ENCODE data around the gene AMOTL1.

Gene AMOTL1

GRCh38 chr11:94861306-94861845 is 93.2 kb downstream of the AMOTL1 start:
- DNase-seq = no peak
- in situ Hi-C loops (cut with HindIII; ENCODE audit: low pct_ligation_motif_present, low pct_unique_long_range_greater_than_20kb, low sequenced_read_pairs) = no loop called here

DNA sequence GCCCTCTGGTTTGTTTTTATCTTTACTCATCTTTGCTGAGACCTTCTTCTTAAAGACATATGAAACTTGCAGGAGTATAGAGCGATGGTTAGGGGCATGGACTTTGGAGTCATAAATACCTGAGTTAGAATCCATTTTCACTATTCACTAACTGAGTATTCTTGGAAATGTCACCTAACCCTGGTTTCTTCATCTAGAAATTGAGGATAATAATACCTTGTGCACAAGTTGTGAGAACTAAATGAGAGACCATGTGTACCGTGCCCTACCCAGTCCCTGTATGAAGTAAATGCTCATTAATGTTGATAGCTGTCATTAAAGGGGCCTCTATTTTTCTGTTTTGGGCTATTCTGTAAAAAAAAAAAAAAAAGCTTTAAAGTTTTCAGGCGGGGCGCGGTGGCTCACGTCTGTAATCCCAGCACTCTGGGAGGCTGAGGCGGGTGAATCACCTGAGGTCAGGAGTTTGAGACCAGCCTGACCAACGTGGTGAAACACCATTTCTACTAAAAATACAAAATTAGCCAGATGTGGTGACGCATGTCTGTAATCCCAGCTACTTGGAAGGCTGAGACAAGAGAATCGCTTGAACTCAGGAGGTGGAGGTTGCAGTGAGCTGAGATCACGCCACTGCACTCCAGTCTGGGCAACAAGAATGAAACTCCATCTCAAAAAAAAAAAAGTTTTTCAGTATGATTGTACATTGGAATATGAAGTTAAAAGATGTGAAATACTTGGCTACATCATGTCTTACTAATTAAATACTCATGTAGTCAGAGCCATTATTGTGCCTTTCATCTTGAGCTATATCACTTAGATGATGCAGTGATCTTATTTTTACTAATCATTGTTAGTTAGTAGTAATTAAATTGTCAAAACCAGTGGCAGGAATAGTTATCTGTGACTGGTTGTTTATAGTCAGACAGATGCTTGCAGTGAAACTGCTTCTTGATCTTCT is 95.0 kb downstream of the AMOTL1 start:
- DNase-seq = no peak
- in situ Hi-C loops (cut with HindIII; ENCODE audit: low pct_ligation_motif_present, low pct_unique_long_range_greater_than_20kb, low sequenced_read_pairs) = no loop called here

DNA sequence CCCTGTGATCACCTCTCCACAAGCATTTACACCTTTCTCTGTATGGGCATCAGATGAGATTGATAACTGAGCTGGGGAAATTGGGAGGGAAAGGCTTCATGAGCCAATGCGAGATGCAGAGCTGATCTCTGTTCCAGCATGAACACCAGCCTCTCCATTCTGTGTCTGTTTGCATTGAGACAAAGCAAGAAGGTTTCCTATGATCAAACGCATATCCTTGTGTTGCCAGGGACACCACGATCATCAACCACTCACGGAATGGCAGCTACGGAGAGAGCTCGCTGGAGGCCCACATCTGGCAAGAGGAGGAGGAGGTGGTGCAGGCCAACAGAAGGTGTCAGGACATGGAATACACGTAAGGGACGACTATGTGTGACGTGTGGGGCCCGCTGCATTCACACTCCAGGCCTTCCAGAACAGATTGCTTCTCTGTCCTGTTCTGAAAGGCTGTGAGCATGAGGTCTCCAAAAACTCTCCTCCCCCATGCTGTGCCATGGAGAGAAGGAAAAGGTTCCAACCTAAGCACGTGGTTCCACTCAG is 96.4 kb downstream of the AMOTL1 start:
- no peak for DNase-seq
- in situ Hi-C loops (cut with HindIII; ENCODE audit: low pct_ligation_motif_present, low pct_unique_long_range_greater_than_20kb, low sequenced_read_pairs) = no loop called here

DNA sequence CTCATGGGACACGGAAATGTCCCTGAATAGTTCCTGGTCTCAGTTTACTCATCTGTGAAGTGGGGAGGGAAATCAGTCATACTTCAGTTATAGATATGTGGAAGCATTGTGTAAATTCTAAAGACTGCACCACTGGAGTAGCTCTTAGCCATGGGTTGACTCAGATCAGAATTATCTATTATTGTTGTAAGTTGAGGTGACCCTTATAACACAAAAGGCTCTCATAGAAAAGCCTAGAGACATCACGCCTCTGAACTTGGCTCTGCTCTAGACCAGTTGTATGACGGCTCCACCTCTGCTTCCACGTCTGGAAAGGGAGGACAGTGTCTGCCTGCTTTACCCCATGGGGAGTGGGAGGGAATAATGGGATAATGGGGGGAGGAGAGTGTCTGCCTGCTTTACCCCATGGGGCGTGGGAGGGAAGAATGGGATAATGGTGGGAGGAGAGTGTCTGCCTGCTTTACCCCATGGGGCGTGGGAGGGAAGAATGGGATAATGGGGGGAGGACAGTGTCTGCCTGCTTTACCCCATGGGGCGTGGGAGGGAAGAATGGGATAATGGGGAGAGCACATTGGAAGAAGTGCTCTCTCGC is 98.2 kb downstream of the AMOTL1 start:
- in situ Hi-C loops (cut with HindIII; ENCODE audit: low pct_ligation_motif_present, low pct_unique_long_range_greater_than_20kb, low sequenced_read_pairs) = no loop called here
- DNase-seq = no peak

- in situ Hi-C loops (cut with HindIII; ENCODE audit: low pct_ligation_motif_present, low pct_unique_long_range_greater_than_20kb, low sequenced_read_pairs) = no loop called here
- no peak for DNase-seq
These were observed 99.0 kb downstream of the AMOTL1 start for GRCh38 chr11:94866936-94867795.

GRCh38 chr11:94868468-94868867 is 100.3 kb downstream of the AMOTL1 start:
- DNase-seq = no peak
- in situ Hi-C loops (cut with HindIII; ENCODE audit: low pct_ligation_motif_present, low pct_unique_long_range_greater_than_20kb, low sequenced_read_pairs) = no loop called here

DNA sequence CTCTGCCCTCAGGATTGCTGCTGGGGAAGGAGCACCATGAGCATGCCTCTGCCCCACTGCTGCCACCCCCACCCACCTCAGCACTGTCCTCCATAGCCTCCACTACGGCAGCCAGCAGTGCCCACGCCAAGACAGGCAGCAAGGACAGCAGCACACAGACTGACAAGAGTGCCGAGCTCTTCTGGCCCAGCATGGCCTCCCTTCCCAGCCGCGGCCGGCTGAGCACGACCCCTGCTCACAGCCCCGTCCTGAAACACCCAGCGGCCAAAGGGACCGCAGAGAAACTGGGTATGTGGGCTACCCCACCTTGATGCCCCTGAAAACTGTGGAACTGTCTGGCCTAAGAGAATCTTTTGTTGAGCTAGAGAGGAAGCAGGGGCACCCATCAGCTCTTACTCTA is 101.0 kb downstream of the AMOTL1 start:
- DNase-seq = no peak
- in situ Hi-C loops (cut with HindIII; ENCODE audit: low pct_ligation_motif_present, low pct_unique_long_range_greater_than_20kb, low sequenced_read_pairs) = no loop called here

GRCh38 chr11:94870422-94870821 is 102.3 kb downstream of the AMOTL1 start:
- in situ Hi-C loops (cut with HindIII; ENCODE audit: low pct_ligation_motif_present, low pct_unique_long_range_greater_than_20kb, low sequenced_read_pairs) = no loop called here
- DNase-seq = no peak

DNA sequence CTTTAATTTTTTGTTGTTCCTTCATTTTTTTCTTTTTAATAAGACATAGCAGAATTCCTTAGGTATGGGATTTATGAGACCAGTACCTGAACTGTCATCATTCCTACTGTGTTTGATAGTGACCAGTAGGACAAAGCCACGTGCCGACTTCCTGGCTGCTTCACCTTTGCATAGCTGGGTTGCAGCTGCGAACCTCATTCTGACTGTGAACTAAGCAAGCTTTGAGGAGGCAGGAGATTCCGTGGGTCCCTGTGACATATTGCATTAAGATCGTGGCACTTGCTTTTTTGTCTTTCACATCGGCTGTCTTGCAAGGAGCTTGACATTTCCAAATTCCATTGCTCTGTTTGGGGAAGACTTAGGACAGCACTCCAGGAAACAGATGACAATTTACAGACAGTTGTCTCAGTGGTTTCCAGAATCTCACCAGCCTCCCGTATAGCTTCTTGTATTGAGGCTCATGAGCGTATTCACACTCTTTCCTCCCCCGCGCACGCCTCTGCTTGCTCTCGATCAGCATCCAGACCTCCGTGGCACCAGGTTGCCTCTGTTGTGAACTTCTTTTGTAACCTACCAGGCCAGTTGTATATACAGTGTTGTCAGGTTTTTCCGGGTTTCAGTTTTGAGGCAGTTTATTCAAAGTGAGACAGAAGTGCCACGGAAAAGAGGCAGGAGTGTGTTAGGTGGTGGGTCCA is 103.5 kb downstream of the AMOTL1 start:
- in situ Hi-C loops (cut with HindIII; ENCODE audit: low pct_ligation_motif_present, low pct_unique_long_range_greater_than_20kb, low sequenced_read_pairs) = no loop called here
- no peak for DNase-seq

- in situ Hi-C loops (cut with HindIII; ENCODE audit: low pct_ligation_motif_present, low pct_unique_long_range_greater_than_20kb, low sequenced_read_pairs) = no loop called here
- DNase-seq = no peak
These were observed 105.9 kb downstream of the AMOTL1 start for GRCh38 chr11:94873916-94874540.

GRCh38 chr11:94876222-94876621 is 108.1 kb downstream of the AMOTL1 start:
- in situ Hi-C loops (cut with HindIII; ENCODE audit: low pct_ligation_motif_present, low pct_unique_long_range_greater_than_20kb, low sequenced_read_pairs) = no loop called here
- DNase-seq = no peak

GRCh38 chr11:94876645-94877442 is 108.7 kb downstream of the AMOTL1 start:
- DNase-seq = peak; percentile 89
- in situ Hi-C loops (cut with HindIII; ENCODE audit: low pct_ligation_motif_present, low pct_unique_long_range_greater_than_20kb, low sequenced_read_pairs) = no loop called here

- in situ Hi-C loops (cut with HindIII; ENCODE audit: low pct_ligation_motif_present, low pct_unique_long_range_greater_than_20kb, low sequenced_read_pairs) = no loop called here
These were observed 109.5 kb downstream of the AMOTL1 start for GRCh38 chr11:94877443-94878200.

GRCh38 chr11:94879006-94879405 is 110.8 kb downstream of the AMOTL1 start:
- no peak for DNase-seq
- in situ Hi-C loops (cut with HindIII; ENCODE audit: low pct_ligation_motif_present, low pct_unique_long_range_greater_than_20kb, low sequenced_read_pairs) = no loop called here

More at GRCh38 chr11:94877443-94878200, 109.5 kb downstream of the AMOTL1 start:
- no peak for DNase-seq

DNA sequence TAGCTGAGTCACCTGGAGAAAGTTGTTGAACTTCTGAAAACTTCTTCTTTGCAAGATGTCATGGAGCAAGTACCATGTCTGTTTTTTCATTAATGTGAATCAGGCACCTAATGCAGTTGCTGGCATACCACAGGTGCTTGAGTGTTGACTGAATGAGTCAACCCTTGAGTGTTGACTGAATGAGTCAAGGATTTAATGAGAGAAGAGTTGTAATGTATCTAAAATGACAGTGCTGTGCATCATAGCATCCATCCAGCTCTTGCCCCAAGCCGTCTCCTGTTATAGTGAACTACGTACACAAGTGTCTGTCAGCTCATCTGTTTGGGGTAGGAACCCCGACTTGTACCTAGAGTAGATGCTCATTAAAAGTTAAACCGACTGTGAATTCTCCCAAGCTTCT is 112.1 kb downstream of the AMOTL1 start:
- DNase-seq = peak; percentile 52
- in situ Hi-C loops (cut with HindIII; ENCODE audit: low pct_ligation_motif_present, low pct_unique_long_range_greater_than_20kb, low sequenced_read_pairs) = no loop called here

GRCh38 chr11:94882931-94883330 is 114.8 kb downstream of the AMOTL1 start:
- no peak for DNase-seq
- in situ Hi-C loops (cut with HindIII; ENCODE audit: low pct_ligation_motif_present, low pct_unique_long_range_greater_than_20kb, low sequenced_read_pairs) = no loop called here
